ENCODE measurements around the gene PEAR1. TPM values are rescaled to one million over a fixed set of nuclear protein-coding genes. Genes with fewer than 3 reads are reported as not detected.

The PEAR1 gene
- total RNA-seq, 2 experiments from 2014 or later: not detected

- Histone ChIP-seq H2AFZ (ENCODE audit: low read length) (no peak overlapping the region), H3K4me3 (ENCODE audit: low read depth, low read length, poor library complexity, severe bottlenecking) (no peak overlapping the region), H3K79me2 (ENCODE audit: insufficient read depth, low read depth, low read length) (no peaks in the 10 kb centered on the region), H3K4me2 (ENCODE audit: low read length) (no peak overlapping the region), H3K9me2 (ENCODE audit: insufficient read depth, low read length) (no peaks in the 10 kb centered on the region), H3K36me3 (ENCODE audit: insufficient read depth, low read length) (no peaks in the 10 kb centered on the region), H3K27ac (ENCODE audit: low read depth, low read length, poor library complexity, severe bottlenecking) (no peak overlapping the region), H3K4me1 (ENCODE audit: insufficient read depth, low read length, poor library complexity, severe bottlenecking) (no peaks in the 10 kb centered on the region), H3K9me3 (ENCODE audit: low read length) (no peaks in the 10 kb centered on the region), H4K20me1 (ENCODE audit: insufficient read depth, low read length) (no peaks in the 10 kb centered on the region)
- intact Hi-C loops (cut with micrococcal nuclease; ENCODE audit: unreplicated experiment): no loop called here
- no peak for TF ChIP-seq EZH2phosphoT487 (IDR thresholded peaks at IDR 0.05; ENCODE audit: borderline replicate concordance, low read depth, low read length)
- TF ChIP-seq, protein P1, sequence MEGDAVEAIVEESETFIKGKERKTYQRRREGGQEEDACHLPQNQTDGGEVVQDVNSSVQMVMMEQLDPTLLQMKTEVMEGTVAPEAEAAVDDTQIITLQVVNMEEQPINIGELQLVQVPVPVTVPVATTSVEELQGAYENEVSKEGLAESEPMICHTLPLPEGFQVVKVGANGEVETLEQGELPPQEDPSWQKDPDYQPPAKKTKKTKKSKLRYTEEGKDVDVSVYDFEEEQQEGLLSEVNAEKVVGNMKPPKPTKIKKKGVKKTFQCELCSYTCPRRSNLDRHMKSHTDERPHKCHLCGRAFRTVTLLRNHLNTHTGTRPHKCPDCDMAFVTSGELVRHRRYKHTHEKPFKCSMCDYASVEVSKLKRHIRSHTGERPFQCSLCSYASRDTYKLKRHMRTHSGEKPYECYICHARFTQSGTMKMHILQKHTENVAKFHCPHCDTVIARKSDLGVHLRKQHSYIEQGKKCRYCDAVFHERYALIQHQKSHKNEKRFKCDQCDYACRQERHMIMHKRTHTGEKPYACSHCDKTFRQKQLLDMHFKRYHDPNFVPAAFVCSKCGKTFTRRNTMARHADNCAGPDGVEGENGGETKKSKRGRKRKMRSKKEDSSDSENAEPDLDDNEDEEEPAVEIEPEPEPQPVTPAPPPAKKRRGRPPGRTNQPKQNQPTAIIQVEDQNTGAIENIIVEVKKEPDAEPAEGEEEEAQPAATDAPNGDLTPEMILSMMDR (conservative IDR thresholded peaks at IDR 0.05; ENCODE audit: low read length): no peak
- POLR2A ChIA-PET: no interaction called here
- no TSS peak for BruUV-seq (replicated peaks)
- CTCF ChIA-PET (ENCODE audit: unreplicated experiment): no interaction called here
- DNase-seq (ENCODE audit: low spot score): no peak
Measured at GRCh38 chr1:156905651-156906050, 12.1 kb downstream of the PEAR1 start.

DNA sequence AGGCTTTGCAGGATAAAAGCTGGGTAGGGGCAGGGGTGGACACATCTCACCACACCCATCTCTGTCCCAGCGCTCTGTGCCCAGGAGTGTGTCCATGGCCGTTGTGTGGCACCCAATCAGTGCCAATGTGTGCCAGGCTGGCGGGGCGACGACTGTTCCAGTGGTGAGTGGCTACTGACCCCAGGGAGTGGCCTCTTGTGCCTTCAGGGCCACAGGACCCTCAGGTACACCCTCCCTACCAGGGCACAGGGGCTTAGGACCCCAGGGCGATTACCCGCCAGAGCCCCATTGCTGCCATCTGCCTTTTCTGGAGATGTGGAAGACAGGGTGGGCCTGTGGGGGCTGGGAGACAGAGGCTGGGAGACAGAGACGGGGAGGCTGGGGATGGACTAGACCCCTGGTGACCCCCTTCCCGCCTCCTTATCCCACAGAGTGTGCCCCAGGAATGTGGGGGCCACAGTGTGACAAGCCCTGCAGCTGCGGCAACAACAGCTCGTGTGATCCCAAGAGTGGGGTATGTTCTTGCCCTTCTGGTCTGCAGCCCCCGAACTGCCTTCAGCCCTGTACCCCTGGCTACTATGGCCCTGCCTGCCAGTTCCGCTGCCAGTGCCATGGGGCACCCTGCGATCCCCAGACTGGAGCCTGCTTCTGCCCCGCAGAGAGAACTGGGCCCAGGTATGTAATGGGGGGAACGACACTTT is 12.8 kb downstream of the PEAR1 start:
- intact Hi-C loops (cut with micrococcal nuclease; ENCODE audit: unreplicated experiment): no loop called here
- no peaks in the 10 kb centered on the region for H4K20me1 ChIP-seq (ENCODE audit: insufficient read depth, low read length)
- H3K79me2 ChIP-seq (ENCODE audit: insufficient read depth, low read depth, low read length): no peaks in the 10 kb centered on the region
- ChIA-PET CTCF (ENCODE audit: unreplicated experiment) (no interaction called here), POLR2A (no interaction called here)
- no peaks in the 10 kb centered on the region for H3K9me2 ChIP-seq (ENCODE audit: insufficient read depth, low read length)
- no peak overlapping the region for H3K4me3 ChIP-seq (ENCODE audit: low read depth, low read length, poor library complexity, severe bottlenecking)
- H2AFZ ChIP-seq (ENCODE audit: low read length): no peak overlapping the region
- no peaks in the 10 kb centered on the region for H3K4me1 ChIP-seq (ENCODE audit: insufficient read depth, low read length, poor library complexity, severe bottlenecking)
- no peaks in the 10 kb centered on the region for H3K36me3 ChIP-seq (ENCODE audit: insufficient read depth, low read length)
- TF ChIP-seq, protein P1 (conservative IDR thresholded peaks at IDR 0.05; ENCODE audit: low read length): no peak
- TF ChIP-seq EZH2phosphoT487 (IDR thresholded peaks at IDR 0.05; ENCODE audit: borderline replicate concordance, low read depth, low read length): no peak
- DNase-seq (ENCODE audit: low spot score): no peak
- H3K4me2 ChIP-seq (ENCODE audit: low read length): no peak overlapping the region
- no peaks in the 10 kb centered on the region for H3K9me3 ChIP-seq (ENCODE audit: low read length)
- no peak overlapping the region for H3K27ac ChIP-seq (ENCODE audit: low read depth, low read length, poor library complexity, severe bottlenecking)
- BruUV-seq (replicated peaks): no TSS peak

GRCh38 chr1:156908541-156908940 is 15.0 kb downstream of the PEAR1 start:
- Histone ChIP-seq H3K4me1 (ENCODE audit: insufficient read depth, low read length, poor library complexity, severe bottlenecking) (no peaks in the 10 kb centered on the region), H3K4me3 (ENCODE audit: low read depth, low read length, poor library complexity, severe bottlenecking) (no peak overlapping the region), H2AFZ (ENCODE audit: low read length) (no peak overlapping the region), H3K27ac (ENCODE audit: low read depth, low read length, poor library complexity, severe bottlenecking) (no peak overlapping the region), H4K20me1 (ENCODE audit: insufficient read depth, low read length) (no peaks in the 10 kb centered on the region), H3K79me2 (ENCODE audit: insufficient read depth, low read depth, low read length) (no peaks in the 10 kb centered on the region), H3K4me2 (ENCODE audit: low read length) (no peak overlapping the region), H3K36me3 (ENCODE audit: insufficient read depth, low read length) (no peaks in the 10 kb centered on the region), H3K9me3 (ENCODE audit: low read length) (no peaks in the 10 kb centered on the region), H3K9me2 (ENCODE audit: insufficient read depth, low read length) (no peaks in the 10 kb centered on the region)
- BruUV-seq (replicated peaks): no TSS peak
- intact Hi-C loops (cut with micrococcal nuclease; ENCODE audit: unreplicated experiment): no loop called here
- ChIA-PET CTCF (ENCODE audit: unreplicated experiment) (no interaction called here), POLR2A (no interaction called here)
- TF ChIP-seq, protein P1 (conservative IDR thresholded peaks at IDR 0.05; ENCODE audit: low read length): no peak
- no peak for TF ChIP-seq EZH2phosphoT487 (IDR thresholded peaks at IDR 0.05; ENCODE audit: borderline replicate concordance, low read depth, low read length)
- no peak for DNase-seq (ENCODE audit: low spot score)
